ENCODE data around the gene ZDHHC16.

The ZDHHC16 gene

DNA sequence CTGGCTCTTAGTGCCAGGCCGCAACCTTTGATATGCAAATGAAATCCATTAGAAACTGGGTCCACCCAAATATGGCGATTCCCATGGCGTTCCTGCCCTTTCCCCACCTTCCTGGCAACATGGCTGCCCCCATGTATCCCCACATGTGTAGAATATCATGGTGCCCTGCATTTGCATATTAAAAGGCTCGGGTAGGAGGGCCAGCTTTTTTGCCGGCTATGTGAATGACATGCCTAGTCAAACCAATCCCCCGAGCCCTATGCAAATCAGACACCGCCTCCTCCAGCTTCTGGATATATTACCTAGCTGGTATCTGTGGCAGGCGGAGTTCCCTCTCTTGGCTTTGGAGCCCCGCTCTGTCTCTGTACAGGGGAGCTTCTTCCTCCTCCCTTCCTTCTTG, 34.0 kb downstream of the ZDHHC16 start:
- no peak for DNase-seq (ENCODE audit: low spot score)

DNA sequence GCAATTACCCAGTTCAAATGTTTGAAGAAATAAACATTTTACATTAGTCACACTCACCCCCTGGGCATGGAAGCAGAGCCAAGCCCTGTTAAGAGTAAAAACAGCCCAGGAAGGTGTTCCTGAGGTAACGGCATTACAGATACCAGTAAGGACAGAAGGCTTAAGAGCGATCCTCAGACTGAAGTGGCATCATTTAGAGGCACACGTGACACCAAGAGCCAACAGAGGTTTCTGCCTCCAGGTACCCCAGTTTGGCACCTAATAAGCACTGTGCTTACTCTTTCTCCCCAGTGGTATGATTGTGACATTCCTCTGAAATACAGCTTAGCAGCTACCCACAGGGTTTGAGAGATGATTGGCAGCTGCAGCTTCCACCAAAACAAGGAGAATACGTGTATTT, 35.1 kb downstream of the ZDHHC16 start:
- no peak for DNase-seq (ENCODE audit: low spot score)

DNA sequence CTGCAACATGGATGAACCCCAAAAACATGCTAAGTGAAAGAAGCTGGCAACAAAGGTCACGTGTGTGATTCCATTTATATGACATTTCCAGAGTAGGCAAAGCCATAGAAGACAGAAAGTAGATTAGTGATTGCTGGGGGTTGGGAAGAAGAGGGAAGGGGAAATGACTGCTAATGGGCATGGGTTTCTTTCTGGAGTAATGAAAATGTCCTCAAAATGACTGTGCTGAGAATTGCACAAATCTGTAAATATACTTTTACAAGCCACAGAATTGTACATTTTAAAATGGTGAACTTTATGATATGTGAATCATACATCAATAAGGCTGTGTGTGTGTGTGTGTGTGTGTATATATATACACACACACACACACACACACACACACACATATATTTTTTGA, 36.4 kb downstream of the ZDHHC16 start:
- DNase-seq (ENCODE audit: low spot score): no peak

DNA sequence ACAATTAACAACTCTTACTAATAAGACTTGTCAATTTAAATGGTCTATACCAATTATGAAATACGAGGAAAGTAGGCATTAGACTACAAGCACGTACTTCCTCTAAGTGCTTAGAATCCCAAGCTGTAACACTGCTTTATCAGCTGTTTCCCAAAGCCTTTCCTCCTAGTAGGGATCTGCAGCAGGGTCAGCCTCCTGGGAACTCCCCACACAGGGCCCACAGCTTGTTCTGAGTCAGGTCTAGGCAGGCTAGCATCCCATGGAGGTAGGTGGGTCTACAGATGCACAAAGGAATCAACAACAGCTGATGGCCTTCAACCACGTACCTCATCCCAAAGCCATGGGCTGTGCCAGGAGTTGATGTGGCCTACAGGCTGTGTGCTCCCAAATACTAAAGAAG, 37.5 kb downstream of the ZDHHC16 start:
- DNase-seq (ENCODE audit: low spot score): no peak

DNA sequence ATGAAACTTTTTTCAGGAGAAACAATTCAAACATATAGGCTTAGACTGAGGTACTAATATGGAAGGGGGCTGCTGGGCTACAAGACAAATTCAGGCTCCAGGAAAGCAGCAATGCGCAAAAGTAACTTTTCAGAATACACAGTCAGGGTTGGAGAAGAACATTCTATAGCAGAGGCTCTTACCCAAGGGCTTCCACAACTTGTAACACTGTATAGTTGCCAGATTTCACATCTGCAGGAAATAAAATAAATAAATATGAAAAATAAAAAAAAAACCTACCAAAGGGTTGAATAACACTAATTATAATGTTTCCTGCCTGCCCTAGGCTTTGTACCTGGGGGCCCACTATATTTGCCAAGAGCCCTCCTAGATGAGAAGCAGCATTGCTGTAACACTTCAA, 37.9 kb downstream of the ZDHHC16 start:
- DNase-seq (ENCODE audit: low spot score): no peak

DNA sequence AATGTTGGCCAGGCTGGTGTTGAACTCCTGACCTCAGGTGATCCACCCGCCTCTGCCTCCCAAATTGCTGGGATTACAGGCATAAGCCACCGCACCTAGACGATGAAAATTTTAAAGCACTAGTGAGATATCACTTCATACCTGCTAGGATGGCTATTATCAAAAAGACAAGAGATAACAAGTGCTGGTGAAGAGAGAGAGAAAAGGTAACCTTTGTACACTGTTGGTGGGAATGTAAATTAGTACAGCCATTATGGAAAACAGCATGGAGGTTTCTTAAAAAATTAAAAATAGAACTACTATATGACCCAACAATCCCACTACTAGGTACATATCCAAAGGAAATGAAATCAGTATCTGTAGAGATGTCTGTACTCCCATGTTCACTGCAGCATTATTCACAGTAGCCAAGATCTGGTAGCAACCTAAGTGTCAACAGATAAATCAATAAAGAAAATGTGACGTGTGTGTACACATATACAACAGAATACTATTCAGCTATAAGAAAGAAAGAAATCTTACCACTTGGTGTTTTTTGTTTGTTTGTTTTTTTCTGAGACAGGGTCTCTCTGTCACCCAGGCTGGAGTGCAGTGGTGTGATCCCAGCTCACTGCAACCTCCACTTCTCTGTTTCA, 39.8 kb downstream of the ZDHHC16 start:
- no peak for DNase-seq (ENCODE audit: low spot score)

DNA sequence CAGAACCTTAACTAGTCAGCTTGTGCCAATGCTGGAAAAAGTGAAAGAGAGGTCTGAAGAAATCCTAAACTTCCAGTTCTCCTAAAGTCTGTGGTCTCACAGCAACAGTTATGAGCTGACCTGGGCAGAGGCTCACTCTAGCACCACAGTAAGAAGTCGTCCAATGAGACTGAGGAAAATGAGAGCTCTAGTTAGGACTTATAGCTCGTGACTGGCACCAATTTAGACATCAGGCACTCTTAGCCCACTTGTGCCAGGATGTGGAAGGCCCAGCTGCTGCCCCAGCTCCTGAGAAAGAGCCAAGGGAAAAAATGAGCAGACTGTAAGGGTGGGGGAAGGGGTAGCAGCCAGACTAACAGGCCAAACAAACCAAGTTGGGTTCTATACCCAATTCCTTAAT, 44.6 kb downstream of the ZDHHC16 start:
- no peak for DNase-seq (ENCODE audit: low spot score)

DNA sequence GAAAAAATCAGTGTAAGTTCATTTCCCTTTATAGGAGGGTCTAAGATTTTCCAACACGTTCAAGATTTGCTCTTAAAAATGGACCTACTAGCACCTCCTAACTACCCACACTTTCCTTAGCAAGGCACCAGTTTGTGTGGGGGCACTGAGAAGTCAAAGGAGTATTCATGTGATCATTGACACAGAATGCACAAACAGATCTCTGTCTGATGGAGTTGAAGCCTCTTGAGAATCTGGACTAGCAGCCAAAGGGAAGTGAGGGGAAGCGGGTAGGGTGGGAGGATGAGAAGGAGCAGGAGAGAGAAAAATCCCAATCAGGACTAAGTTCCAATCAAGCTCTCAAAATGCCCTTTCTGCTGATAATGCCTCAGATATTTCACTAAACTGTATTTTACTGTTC, 48.2 kb downstream of the ZDHHC16 start:
- DNase-seq (ENCODE audit: low spot score): no peak

DNA sequence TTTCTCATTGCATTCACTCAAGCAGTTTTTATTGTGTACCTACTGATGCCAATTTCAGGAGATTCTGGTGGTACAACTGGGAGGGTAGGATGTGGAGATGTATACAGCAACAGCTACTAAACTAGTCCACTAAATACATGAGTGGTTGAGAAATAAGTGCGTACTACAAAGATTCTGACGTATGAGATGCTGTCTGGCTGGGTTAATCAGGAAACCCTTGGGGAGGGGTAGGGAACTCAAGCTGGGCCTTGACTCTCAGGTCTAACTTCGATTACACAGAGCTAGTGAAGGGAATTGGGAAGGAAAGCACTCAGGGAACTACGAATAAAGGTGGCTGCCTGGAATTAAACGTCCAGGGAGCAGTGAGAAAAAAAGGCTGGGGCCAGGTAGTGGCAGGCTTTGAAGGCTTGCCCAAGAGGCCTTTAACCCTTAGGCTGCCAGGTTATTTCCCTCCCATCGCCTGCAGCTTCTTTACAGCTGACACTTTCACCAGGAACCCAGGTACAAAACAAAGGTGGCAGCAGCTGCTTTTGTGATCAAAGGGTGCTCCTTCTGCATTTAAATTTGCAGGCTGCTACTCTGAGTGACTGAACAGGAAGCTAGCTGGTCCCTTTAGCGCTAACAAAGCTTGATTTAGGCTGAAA, 49.0 kb downstream of the ZDHHC16 start:
- no peak for DNase-seq (ENCODE audit: low spot score)

DNA sequence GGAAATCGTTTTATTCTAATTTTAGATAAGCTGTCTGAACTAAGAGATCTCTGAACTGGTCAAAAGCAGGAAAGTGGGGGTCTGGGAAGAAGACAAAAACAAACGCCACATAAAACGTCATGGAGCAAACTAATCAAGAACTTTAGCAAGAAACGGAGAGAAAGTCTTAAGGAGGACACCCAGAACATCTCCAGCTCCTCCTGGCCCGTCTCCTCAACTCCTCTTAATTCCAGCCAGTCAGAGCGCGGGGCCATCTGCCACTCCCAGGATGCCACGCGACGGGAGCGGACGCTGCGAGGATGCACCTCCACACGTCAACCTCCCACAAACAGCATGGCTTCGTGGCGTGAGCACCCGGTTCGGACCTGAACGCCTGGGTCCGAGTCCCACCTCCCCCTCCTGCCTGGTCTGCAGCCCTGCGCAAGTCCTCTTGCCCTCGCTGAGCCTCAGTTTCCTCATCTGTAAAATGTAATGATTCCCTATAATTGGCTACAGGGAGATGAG, 51.6 kb downstream of the ZDHHC16 start:
- DNase-seq (ENCODE audit: low spot score): peak; percentile 80

DNA sequence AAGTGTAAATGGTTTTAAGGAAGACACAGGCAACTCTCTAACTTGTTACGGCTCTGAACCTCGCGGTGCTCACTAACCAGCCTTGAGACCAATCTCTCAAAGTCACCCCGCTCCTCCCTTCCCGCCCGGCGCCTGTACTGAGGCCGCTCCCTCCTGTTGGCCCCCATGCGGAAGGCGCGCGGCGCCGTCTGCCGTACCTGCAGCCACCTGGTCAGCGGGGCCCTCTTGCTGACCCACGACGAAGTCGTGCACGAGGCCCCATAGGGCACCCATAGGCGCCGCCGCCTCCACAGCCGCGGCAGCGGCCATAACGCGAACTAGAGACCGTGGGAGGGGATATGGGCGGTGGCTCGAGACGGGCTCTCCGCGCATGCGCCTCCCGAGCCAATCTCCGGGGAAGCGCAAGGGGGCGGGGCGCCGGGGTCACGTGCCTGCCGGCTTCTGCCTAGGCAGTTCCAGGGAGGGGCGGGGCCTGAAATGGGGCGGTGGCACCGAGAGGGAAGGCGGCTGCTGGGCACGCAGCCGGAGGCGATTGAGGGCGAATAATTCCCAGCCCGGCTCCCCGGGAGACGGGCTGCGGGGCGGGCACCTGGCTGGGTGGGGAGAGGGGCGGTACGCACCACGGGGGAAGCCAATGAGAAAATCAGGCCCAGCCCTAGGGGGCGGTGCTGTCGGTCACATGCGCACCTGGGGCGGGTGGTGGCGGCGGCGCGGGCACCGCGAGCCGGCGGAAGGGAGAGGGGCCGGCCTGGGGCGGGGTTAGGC, 52.3 kb downstream of the ZDHHC16 start, which contains the start of gene MMS19:
MMS19 (minus strand) TSS at position 347 of the 765 bp plus-strand sequence; CDS start at position 309, 38 bp downstream.
- peak; percentile 95 for DNase-seq (ENCODE audit: low spot score)

DNA sequence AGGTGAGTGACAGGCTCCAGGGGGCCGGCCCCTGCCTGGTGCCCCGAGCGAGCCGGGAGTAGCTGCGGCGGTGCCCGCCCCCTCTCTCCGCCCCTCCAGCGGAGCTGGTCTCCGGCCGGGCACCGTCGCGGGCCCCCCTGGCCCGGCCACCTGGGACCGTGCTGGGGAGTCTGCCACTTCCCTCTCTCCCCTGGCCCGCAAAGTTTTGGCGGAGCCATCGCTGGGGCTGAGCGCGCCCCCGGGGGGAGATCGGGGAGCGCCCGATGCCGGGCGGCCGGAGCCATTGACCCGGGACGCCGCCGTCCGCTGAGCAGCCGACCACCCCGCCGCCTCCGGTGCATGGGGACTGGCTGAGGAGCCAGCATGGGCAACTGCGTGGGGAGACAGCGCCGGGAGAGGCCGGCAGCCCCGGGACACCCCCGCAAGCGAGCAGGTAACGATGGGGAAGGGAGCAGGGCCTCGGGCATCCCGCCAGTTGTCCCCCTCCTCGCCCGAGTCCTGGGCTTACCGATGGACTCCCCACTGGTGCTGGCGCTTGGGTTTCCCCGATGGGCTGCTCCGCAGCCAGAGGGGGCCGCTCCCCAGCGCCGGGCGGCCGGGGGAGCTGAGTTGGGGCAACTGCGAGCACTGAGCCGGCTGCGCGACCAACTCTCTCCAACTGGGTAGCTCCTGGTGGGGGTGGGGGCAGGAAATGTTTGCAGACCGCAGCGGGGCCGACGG, 53.0 kb downstream of the ZDHHC16 start, which contains the start of gene UBTD1:
UBTD1 (plus strand) TSS at position 84 of the 720 bp plus-strand sequence; CDS start at position 364, 280 bp downstream.
- DNase-seq (ENCODE audit: low spot score): peak; percentile 49

DNA sequence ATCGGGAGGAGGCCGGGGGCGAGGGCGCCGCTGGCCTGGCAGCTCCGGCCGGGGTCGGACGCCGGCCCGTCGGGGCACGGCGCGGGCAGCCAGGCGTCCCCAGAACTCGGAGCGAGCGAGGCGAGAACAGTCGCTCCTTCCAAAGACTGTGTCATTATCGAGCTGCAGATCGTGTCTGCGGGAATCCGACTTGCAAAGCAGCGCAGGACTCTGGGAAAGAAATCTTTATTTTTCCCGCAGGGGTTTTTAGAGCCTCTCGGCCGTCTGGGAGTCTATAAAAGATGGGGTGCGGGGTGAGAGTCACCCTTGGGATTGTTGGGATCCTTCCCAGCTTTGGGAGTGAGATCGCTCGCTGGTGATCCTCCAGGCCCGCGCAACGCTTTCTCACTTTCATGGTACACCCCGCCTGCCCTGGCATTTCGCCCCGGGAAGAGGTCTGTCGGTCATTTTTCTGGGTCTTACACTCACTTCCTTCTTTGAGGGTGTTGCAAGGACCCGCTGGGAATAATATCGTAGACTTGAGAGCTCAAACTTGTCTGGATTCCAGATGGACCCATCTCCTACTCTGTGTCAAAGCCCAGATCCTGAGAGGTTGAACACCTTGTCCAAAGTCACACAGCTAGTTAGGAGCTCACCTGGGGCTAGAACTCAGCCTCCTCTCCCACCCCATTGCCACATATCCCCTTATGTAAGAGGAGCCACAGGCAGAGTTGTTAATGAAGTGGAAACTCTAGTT, 53.8 kb downstream of the ZDHHC16 start:
- DNase-seq (ENCODE audit: low spot score): no peak

DNA sequence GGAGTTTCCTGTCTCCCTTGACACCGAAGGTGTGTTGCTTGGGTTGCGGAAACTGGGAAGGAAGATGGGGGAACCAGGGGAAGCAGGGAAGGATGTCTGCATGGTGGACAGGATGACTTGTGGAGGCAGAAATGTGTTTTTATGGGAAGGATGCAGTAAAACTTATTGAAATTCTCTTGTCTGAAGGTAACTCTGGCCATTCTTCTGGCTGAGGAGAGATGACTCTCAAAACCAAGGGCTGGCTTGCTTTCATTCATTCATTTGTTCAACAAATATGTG, 54.3 kb downstream of the ZDHHC16 start:
- DNase-seq (ENCODE audit: low spot score): no peak

DNA sequence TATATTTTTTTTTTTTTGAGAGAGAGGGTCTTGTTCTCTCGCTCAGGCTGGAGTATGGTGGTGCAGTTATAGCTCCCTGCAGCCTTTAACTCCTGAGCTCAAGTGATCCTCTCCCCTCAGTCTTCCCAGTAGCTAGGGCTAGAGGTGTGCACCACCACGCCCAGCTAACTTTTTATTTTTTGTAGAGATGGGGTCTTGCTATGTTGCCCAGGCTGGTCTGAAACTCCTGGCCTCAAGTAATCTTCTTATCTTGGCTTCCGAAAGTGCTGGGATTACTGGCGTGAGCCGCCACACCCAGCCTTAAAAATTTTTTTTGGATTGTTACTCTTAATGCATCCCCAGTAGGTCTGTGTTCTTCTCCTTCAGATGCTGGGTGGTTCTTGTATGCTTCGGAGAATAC, 56.9 kb downstream of the ZDHHC16 start:
- DNase-seq (ENCODE audit: low spot score): no peak

DNA sequence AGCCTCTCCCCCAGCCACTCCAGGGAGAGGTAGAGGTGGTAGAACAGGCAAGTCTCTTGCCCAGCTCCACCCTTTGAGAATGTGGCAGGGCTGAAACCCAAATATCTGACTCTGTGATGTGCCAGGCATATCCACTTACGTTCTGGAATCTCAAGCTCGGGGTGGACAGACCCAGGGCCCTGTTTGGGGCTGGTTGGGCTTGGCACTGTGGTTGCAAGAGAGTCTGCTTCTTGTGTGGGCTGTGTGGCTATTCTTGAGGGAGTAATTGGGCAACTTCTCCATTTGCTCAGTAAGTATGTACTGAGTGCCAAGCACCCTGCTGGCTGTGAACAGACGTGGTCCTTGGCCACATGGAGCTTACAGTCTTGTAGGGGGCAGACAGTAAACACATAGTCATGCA, 57.4 kb downstream of the ZDHHC16 start:
- no peak for DNase-seq (ENCODE audit: low spot score)

DNA sequence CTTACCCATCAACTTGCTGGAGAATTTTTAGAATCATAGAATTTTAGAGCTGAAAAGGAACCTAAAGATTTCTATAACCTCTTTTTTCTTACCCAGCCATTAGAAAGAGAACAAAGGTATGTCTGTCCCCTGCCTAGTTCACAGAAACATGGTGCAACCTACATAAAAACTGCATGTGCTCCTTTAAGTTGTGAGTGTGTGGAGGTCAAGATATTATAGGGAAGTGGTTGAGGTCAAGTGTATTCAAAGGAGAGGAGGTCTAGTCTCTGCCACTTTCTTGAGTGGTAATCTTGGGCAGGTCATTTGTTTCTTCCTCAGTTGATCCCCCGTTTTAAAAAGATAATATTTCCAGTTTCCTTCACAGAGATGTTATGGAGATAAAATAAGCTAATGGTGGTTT, 59.2 kb downstream of the ZDHHC16 start:
- DNase-seq (ENCODE audit: low spot score): no peak

DNA sequence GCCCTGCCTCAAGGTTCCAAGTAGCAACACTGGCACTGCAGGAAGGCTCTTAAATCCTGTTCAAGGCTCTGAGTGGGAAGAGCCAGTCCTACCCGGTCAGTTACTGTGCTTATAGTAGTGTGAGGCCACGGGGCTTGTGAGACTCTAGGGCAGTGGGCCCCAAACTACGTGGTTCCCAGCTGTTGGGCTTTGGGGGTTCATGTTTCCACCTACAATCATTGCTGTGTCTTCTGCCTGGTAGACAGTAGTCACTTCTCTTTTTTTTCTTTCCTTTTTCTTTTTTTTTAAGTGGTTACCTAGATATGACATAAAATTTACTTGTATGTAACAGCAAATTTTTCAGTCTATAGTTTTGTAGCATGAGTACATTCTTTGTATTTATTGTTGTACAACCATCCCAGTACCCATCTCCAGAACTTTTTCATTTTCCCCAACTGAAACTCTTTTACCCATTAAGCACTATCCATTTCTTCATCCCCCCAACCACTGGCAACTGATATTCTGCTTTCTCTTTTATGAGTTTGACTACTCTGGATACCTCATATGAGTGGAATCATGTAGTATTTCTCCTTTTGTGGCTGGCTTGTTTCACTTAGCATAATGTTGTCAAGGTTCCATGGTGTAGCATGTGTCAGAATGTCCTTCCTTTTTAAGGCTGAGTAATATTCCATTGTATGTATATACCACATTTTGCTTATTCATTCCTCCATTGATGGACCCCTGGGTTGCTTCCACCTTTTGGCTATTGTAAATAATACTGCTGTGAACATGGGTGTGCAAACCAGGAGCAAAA, 60.4 kb downstream of the ZDHHC16 start:
- DNase-seq (ENCODE audit: low spot score): no peak

All from D341Med (cell line).